Neural cell (in vitro differentiated cells): Measurements from ENCODE around the gene RSAD1. TPM values are rescaled to one million over a fixed set of nuclear protein-coding genes. Genes with fewer than 3 reads are reported as not detected.

Experiments used
- H2AFZ ChIP-seq: fragments of 200-600, 300-800 bp; sonication (generic), shearing (Covaris generic); 2 replicates; pipeline ENCODE4 v1.6.0; 2014; ENCODE audit warnings: low read depth, mild to moderate bottlenecking, antibody characterized with exemption, low read length, moderate library complexity
- H3F3A ChIP-seq: fragments of 200-600 bp; shearing (Covaris generic); 2 replicates; pipeline ENCODE4 v1.6.1; 2016; ENCODE audit warnings: mild to moderate bottlenecking, moderate library complexity, mixed read lengths, antibody characterized with exemption, low read length; ENCODE audit not compliant: insufficient read depth, poor library complexity, severe bottlenecking
- H3K27ac ChIP-seq: fragments of 200-600, 300-800 bp; sonication (generic), shearing (Covaris generic); 2 replicates; pipeline ENCODE4 v1.5.1; 2014; ENCODE audit warnings: mild to moderate bottlenecking, low read length, moderate library complexity
- H3K27me3 ChIP-seq: fragments of 300-800, 200-600 bp; sonication (generic), shearing (Covaris generic); 2 replicates; pipeline ENCODE4 v1.6.0; 2014; ENCODE audit warnings: mild to moderate bottlenecking, low read depth, low read length, moderate library complexity; ENCODE audit not compliant: insufficient read depth
- H3K36me3 ChIP-seq: fragments of 300-800, 200-600 bp; sonication (generic), shearing (Covaris generic); 2 replicates; pipeline ENCODE4 v1.5.1; 2014; ENCODE audit warnings: mild to moderate bottlenecking, antibody characterized with exemption, low read length, moderate library complexity; ENCODE audit not compliant: insufficient read depth
- H3K4me2 ChIP-seq: fragments of 300-800, 200-600 bp; sonication (generic), shearing (Covaris generic); 2 replicates; pipeline ENCODE4 v1.6.0; 2014; ENCODE audit warnings: mild to moderate bottlenecking, low read length
- H3K4me3 ChIP-seq: fragments of 300-800, 200-600 bp; sonication (generic), shearing (Covaris generic); 2 replicates; pipeline ENCODE4 v1.5.1; 2014; ENCODE audit warnings: mild to moderate bottlenecking, low read length, moderate library complexity
- H3K79me2 ChIP-seq: fragments of 200-600 bp; shearing (Covaris generic); replicated peaks from 2 replicates; pipeline ENCODE4 v1.6.0; 2014; ENCODE audit warnings: mild to moderate bottlenecking, low read length, moderate library complexity; ENCODE audit not compliant: insufficient read depth
- H3K9ac ChIP-seq: fragments of 300-800, 200-600 bp; sonication (generic), shearing (Covaris generic); 2 replicates; pipeline ENCODE4 v1.6.1; 2016; ENCODE audit warnings: mild to moderate bottlenecking, low read length, mixed read lengths
- H3K9me2 ChIP-seq: fragments of 200-600 bp; shearing (Covaris generic); 2 replicates; pipeline ENCODE4 v1.6.1; 2016; ENCODE audit warnings: mild to moderate bottlenecking, low read length, mixed read lengths; ENCODE audit not compliant: insufficient read depth
- H3K9me3 ChIP-seq: fragments of 200-600, 300-800 bp; sonication (generic), shearing (Covaris generic); 2 replicates; pipeline ENCODE4 v1.6.1; 2016; ENCODE audit warnings: mild to moderate bottlenecking, mixed run types, low read length, moderate library complexity, mixed read lengths
- H4K20me1 ChIP-seq: fragments of 200-600 bp; shearing (Covaris generic); 2 replicates; pipeline ENCODE4 v1.6.1; 2016; ENCODE audit warnings: mild to moderate bottlenecking, mixed run types; ENCODE audit not compliant: insufficient read depth
- EP300 ChIP-seq: fragments of 450-650 bp; conservative IDR thresholded peaks from 2 replicates; pipeline ENCODE4 v1.6.1; 2014; ENCODE audit warnings: antibody characterized with exemption, mild to moderate bottlenecking, moderate library complexity; ENCODE audit not compliant: poor library complexity, severe bottlenecking
- EZH2 ChIP-seq: fragments of 200-600, 300-800 bp; shearing (Covaris generic), sonication (generic); IDR thresholded peaks from 2 replicates; pipeline ENCODE4 v1.6.1; 2014; ENCODE audit warnings: antibody characterized with exemption, low read length, borderline replicate concordance, mild to moderate bottlenecking; ENCODE audit not compliant: insufficient read depth, poor library complexity, severe bottlenecking
- MXI1 ChIP-seq: fragments of 450-650 bp; conservative IDR thresholded peaks from 2 replicates; pipeline ENCODE4 v1.6.1; 2014; ENCODE audit warnings: antibody characterized with exemption, mild to moderate bottlenecking; ENCODE audit not compliant: poor library complexity, severe bottlenecking
- POLR2AphosphoS5 ChIP-seq: IDR thresholded peaks from 2 replicates; pipeline ENCODE4 v1.6.1; 2012
- RAD21 ChIP-seq: fragments of 450-650 bp; conservative IDR thresholded peaks from 2 replicates; pipeline ENCODE4 v1.6.1; 2014; ENCODE audit warnings: antibody characterized with exemption, mild to moderate bottlenecking, moderate library complexity
- REST ChIP-seq: IDR thresholded peaks from 2 replicates; pipeline ENCODE4 v1.6.1; 2012; ENCODE audit warnings: borderline replicate concordance
- SMC3 ChIP-seq: fragments of 450-650 bp; conservative IDR thresholded peaks from 2 replicates; pipeline ENCODE4 v1.6.1; 2014; ENCODE audit warnings: antibody characterized with exemption, mild to moderate bottlenecking, moderate library complexity; ENCODE audit not compliant: poor library complexity
- TAF1 ChIP-seq: IDR thresholded peaks from 2 replicates; pipeline ENCODE4 v1.6.1; 2012; ENCODE audit warnings: low read depth
- polyA plus RNA-seq: library from polyadenylated mRNA; depleted of rRNA; stranded (reverse); fragments of >200 nt; gene quantifications from 2 replicates; pipeline ENCODE4 v1.2.3, GENCODE V29; 2014
- TF ChIP-seq, protein P1 (sequence below): fragments of 450-650 bp; IDR thresholded peaks from 2 replicates; pipeline ENCODE4 v1.5.1; 2014; ENCODE audit warnings: antibody characterized with exemption, mild to moderate bottlenecking, moderate library complexity; ENCODE audit not compliant: poor library complexity, severe bottlenecking

The RSAD1 gene
- polyA plus RNA-seq, 1 donor from 2014 or later, result 61.9 TPM

DNA sequence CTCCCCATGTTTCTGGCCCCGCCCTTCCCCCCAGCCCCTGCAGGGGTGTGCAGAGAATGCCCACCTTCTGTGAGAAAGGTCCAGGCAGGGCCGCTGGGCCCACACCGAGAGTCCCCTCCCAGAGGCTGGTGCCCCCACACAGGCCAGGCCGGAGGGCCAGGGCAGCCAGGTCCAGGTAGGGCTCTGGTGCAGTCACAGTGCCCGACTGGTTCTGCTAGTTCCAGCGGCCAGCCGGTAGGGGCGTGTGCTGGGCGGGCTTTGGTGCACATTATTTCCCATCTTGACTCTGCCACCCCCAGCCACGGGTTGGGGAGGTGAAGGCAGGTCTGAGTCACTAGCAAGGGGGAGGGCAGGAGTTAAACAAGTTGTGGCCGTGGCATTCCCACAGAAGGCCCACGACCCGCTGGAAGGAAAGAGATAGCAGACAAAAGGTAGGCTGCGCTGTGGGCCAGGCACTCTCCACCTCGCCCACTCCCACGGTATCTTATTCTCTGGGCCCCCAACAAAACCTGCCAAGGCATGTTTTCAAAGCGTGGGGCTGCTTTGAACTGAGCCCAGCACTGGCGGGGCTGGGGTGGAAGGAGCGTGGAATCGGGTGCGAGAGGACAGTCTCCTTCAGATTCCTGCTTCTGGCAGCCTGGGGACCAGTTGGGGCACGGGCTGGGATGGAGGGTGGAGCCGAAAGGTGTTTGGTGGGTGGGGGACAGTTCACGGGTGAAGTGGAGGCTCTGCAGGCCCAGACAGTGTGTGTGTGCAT lies 55.7 kb downstream of the RSAD1 start:
- peaks cover 24% of the 10 kb centered on the region for H3K27me3 ChIP-seq
- no peak for TF ChIP-seq TAF1
- TF ChIP-seq POLR2AphosphoS5, result no peak
- TF ChIP-seq, protein P1, sequence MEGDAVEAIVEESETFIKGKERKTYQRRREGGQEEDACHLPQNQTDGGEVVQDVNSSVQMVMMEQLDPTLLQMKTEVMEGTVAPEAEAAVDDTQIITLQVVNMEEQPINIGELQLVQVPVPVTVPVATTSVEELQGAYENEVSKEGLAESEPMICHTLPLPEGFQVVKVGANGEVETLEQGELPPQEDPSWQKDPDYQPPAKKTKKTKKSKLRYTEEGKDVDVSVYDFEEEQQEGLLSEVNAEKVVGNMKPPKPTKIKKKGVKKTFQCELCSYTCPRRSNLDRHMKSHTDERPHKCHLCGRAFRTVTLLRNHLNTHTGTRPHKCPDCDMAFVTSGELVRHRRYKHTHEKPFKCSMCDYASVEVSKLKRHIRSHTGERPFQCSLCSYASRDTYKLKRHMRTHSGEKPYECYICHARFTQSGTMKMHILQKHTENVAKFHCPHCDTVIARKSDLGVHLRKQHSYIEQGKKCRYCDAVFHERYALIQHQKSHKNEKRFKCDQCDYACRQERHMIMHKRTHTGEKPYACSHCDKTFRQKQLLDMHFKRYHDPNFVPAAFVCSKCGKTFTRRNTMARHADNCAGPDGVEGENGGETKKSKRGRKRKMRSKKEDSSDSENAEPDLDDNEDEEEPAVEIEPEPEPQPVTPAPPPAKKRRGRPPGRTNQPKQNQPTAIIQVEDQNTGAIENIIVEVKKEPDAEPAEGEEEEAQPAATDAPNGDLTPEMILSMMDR, result peak; percentile 29
- TF ChIP-seq EZH2, result no peak
- H3K4me2 ChIP-seq, result no peak overlapping the region
- no peaks in the 10 kb centered on the region for H3K36me3 ChIP-seq
- no peak overlapping the region for H2AFZ ChIP-seq
- no peak overlapping the region for H3K27ac ChIP-seq
- no peaks in the 10 kb centered on the region for H3K9me2 ChIP-seq
- no peak overlapping the region for H3K4me3 ChIP-seq
- no peaks in the 10 kb centered on the region for H3K9me3 ChIP-seq
- no peaks in the 10 kb centered on the region for H3K79me2 ChIP-seq
- H3K9ac ChIP-seq, result no peak overlapping the region
- H3F3A ChIP-seq, result no peaks in the 10 kb centered on the region
- no peaks in the 10 kb centered on the region for H4K20me1 ChIP-seq

DNA sequence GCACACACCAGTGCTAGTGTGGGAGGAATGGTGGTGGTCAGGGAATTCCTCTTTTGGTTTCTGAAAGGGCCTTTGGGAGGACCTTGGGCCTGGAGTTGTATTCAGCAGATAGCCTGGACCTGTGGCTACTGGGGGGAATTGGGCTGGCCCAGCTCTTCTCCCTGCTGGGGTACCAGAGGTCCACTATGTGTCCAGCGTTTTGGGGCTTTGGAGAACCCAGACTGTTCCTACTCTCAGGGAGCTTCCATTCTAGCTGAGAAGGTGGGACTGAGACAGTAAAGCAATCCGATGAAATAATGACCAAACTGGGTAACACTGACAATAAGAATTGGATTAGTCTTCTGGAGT lies 56.3 kb downstream of the RSAD1 start:
- Histone ChIP-seq H4K20me1 (no peaks in the 10 kb centered on the region), H3K9me3 (no peaks in the 10 kb centered on the region), H3K4me2 (no peak overlapping the region), H3K9me2 (no peaks in the 10 kb centered on the region), H3K36me3 (no peaks in the 10 kb centered on the region), H3K79me2 (no peaks in the 10 kb centered on the region), H3K27ac (no peak overlapping the region), H2AFZ (no peak overlapping the region), H3K4me3 (no peak overlapping the region), H3F3A (no peaks in the 10 kb centered on the region), H3K27me3 (peaks cover 24% of the 10 kb centered on the region), H3K9ac (no peak overlapping the region)
- TF ChIP-seq TAF1 (no peak), EP300 (no peak), REST (no peak), SMC3 (no peak), POLR2AphosphoS5 (no peak), RAD21 (no peak), MXI1 (no peak), EZH2 (no peak)
- TF ChIP-seq, protein P1, result no peak
